Epithelial cell of esophagus (primary cell): ENCODE measurements around the gene CUTA.

Experiments
- DNase-seq: peaks from one replicate; pipeline ENCODE4 v3.0.0; 2010; ENCODE audit warnings: low read depth
- H3K4me3 ChIP-seq: 2 replicates; pipeline ENCODE4 v1.5.1; 2011; ENCODE audit warnings: mild to moderate bottlenecking, low read length, control low read depth
- TF ChIP-seq, protein P1 (sequence below): IDR thresholded peaks from 2 replicates; pipeline ENCODE4 v1.5.1; 2011; ENCODE audit warnings: low read depth, mild to moderate bottlenecking, low read length, control low read depth, inconsistent platforms; ENCODE audit not compliant: insufficient read depth; ENCODE audit errors: missing control alignments

Gene CUTA

DNA sequence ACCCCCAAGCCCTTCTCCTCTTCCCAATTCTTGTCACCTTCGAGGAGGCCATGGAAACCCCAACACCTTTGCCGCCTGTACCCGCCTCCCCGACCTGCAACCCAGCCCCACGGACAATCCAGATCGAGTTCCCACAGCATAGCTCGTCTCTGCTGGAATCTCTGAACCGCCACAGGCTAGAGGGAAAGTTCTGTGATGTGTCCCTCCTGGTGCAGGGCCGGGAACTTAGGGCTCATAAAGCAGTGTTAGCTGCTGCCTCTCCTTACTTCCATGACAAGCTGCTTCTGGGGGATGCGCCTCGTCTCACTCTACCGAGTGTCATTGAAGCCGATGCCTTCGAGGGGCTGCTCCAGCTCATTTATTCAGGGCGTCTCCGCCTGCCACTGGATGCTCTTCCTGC lies 37.1 kb upstream of the CUTA start:
- TF ChIP-seq, protein P1, sequence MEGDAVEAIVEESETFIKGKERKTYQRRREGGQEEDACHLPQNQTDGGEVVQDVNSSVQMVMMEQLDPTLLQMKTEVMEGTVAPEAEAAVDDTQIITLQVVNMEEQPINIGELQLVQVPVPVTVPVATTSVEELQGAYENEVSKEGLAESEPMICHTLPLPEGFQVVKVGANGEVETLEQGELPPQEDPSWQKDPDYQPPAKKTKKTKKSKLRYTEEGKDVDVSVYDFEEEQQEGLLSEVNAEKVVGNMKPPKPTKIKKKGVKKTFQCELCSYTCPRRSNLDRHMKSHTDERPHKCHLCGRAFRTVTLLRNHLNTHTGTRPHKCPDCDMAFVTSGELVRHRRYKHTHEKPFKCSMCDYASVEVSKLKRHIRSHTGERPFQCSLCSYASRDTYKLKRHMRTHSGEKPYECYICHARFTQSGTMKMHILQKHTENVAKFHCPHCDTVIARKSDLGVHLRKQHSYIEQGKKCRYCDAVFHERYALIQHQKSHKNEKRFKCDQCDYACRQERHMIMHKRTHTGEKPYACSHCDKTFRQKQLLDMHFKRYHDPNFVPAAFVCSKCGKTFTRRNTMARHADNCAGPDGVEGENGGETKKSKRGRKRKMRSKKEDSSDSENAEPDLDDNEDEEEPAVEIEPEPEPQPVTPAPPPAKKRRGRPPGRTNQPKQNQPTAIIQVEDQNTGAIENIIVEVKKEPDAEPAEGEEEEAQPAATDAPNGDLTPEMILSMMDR, result no peak

DNA sequence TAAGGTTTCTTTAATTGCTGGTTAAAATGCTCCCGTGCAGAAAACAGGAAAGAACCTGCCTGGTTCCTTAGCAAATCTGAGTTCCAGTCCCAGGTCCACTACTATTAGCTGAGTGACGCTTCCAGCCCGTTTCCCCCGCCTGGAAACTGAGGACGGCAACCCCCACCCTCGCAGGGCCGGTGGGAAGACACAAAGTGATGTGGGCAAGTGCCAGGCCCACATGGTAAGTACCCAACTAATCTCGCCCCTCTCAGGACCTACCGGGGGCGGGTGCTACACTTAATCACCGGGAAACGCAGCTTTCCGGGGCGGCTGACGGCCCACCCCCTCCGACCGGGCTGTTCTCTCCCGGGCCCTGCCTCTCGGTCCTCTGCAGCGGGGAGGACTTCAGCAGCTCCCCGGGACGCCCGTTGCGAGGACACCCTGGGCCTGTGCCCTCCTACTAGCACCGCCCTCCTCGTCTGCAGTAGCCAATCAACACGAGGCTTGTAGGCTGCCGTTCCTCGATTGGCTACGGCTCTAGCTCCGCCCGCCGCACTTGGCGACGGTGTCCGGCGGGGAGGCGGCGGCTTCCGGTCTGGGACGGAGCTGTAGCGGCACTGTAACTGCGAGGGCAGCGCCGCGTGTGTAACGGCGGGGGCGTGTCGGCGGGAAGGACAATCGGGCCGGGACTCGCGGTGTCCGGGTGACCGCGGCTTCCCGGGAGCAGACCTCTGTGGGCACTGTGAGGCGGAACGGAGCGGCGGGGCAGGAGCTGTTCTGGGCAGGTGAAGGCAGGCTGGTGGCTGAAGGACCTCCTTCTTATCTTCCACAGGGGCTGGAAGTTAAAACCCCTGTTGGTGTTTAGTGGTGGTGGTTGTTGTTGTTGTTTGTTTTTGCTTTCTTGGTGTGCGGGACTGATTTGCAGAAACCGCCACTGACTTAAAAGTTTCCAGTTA lies 36.4 kb upstream of the CUTA start, which contains the start of gene ZBTB9:
ZBTB9 (plus strand) TSS at position 568 of the 938 bp plus-strand sequence. CDS start 525 bp downstream, outside the sequence.
- peak; percentile 98 for DNase-seq
- peak within 1 kb of the TSS; percentile 95 for H3K4me3 ChIP-seq
- TF ChIP-seq, protein P1, result no peak

More for the DNA sequence above, 37.1 kb upstream of the CUTA start:
- peak overlapping the region; percentile 95 for H3K4me3 ChIP-seq
- no peak for DNase-seq

DNA sequence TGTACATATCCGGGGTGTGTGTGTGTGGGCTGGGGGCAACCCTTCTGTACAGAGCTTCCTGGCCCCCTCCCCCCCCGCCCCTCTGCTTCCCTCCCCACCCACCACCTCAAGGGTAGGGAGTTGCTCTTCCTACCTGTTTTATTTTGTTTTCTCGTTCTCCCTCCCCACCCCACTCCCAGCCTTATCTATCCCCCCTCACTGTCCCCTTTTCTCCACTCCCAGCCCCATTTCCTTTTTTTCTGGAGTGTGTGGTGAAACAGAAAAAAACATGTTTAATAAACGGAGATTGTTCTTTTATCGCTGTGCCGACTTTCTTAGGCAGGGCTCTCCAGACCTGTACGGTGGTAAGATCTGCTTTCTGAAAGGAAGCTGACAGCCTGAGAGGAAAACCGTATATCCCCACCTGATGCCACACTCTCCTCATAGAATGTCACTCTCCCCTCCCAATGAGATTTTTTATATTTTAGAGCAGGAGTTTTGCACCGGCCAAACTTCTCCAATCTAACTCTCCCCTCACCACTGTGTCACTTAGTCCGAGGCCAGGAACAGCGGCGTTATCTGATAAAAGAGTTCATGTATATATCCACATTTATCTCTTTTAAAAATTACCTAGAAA lies 35.6 kb upstream of the CUTA start:
- peak overlapping the region; percentile 95 for H3K4me3 ChIP-seq
- no peak for DNase-seq
- TF ChIP-seq, protein P1, result no peak

DNA sequence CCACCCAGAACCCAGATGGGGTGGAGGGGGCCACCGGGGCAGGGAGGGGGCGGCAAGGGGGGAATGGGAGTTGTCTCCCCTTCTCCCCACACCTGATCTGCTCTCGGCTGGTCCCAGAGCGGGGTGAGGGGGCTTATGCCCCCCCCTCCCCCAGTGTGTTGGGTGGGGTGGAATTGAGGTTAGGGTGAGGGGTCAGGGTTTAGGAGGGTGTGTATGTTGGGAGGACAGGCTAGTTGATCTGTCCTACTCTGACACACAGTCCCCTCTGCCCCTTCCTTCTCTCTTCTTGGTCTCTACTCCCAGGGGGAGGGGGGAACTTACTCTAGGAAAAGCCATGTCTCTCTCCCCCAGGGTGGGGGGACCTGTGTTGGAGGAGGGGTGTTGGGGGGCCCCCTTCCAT lies 34.6 kb upstream of the CUTA start:
- TF ChIP-seq, protein P1, result no peak
- DNase-seq, result no peak
- H3K4me3 ChIP-seq, result no peak overlapping the region

DNA sequence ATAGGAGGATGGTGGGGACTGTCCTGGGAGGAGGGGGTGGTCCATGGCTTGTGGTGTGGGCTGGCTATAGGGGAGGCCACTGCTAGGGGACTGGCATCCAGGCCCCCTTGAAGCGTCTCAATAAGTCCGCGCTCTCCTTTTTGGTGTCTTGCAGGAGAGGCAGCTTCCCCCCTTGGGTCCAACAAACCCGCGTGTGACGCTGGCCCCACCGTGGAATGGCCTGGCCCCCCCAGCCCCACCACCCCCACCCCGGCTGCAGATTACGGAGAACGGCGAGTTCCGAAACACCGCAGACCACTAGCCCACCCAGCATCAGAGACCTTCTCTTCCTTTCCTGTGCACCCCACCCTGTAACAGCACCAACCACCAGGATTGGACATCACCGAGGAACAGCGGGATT lies 33.7 kb upstream of the CUTA start:
- H3K4me3 ChIP-seq, result no peak overlapping the region
- DNase-seq, result no peak
- TF ChIP-seq, protein P1, result no peak

DNA sequence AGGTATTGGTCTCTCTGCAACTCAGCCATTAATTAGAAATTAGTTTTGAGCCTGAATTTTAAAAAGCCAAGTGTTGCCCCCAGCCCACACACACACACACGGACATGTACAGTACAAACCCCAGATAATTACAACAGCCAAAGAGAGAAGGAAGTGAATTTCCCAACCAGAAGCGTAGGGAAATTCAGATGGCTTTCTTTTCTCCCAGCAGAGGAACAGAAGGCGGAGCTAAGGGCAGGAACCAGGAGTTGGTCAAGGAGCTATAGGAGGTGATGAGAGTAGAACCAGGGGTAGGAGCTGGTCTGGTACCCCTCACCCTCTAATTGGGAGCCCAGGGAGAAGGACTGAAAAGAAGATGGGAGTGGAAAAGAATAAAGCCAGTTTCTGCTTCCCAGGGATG lies 32.5 kb upstream of the CUTA start:
- DNase-seq, result no peak
- no peak overlapping the region for H3K4me3 ChIP-seq
- TF ChIP-seq, protein P1, result no peak
